GM10847 (cell line): Measurements from ENCODE around the gene HOXC9.

Experiments
- POLR2A ChIP-seq: IDR thresholded peaks from 2 replicates; pipeline ENCODE4 v1.6.1; 2011; ENCODE audit not compliant: insufficient read length; ENCODE audit errors: extremely low read depth

The HOXC9 gene

GRCh38 chr12:54018468-54018984 is 18.6 kb downstream of the HOXC9 start:
- no peak for TF ChIP-seq POLR2A

- TF ChIP-seq POLR2A: no peak
These were observed 19.3 kb downstream of the HOXC9 start for GRCh38 chr12:54019091-54019811.

- TF ChIP-seq POLR2A: no peak
These were observed 20.1 kb downstream of the HOXC9 start for GRCh38 chr12:54019924-54020590.

- TF ChIP-seq POLR2A: no peak
These were observed 20.8 kb downstream of the HOXC9 start for GRCh38 chr12:54020591-54021405.

- TF ChIP-seq POLR2A: no peak
These were observed 21.6 kb downstream of the HOXC9 start for GRCh38 chr12:54021432-54022013.

- no peak for TF ChIP-seq POLR2A
These were observed 23.3 kb downstream of the HOXC9 start for GRCh38 chr12:54022960-54023884.

GRCh38 chr12:54024127-54024526 is 24.2 kb downstream of the HOXC9 start:
- no peak for TF ChIP-seq POLR2A

GRCh38 chr12:54024581-54025305 is 24.8 kb downstream of the HOXC9 start:
- TF ChIP-seq POLR2A: no peak

GRCh38 chr12:54025499-54026405 is 25.8 kb downstream of the HOXC9 start:
- TF ChIP-seq POLR2A: no peak

GRCh38 chr12:54026640-54027441 is 26.9 kb downstream of the HOXC9 start:
- no peak for TF ChIP-seq POLR2A

GRCh38 chr12:54027442-54027786 is 27.5 kb downstream of the HOXC9 start:
- no peak for TF ChIP-seq POLR2A

GRCh38 chr12:54028314-54029201 is 28.6 kb downstream of the HOXC9 start, which contains the start of gene HOXC6:
TSS of gene HOXC6 (plus strand) at chr12:54028440. CDS start at chr12:54028522, 82 bp downstream.
- no peak for TF ChIP-seq POLR2A
